GDM1 (cell line): ENCODE measurements around the gene KAZN.

Experiments
- DNase-seq: peaks from one replicate; lab custom pipeline; 2025; lab: John Stamatoyannopoulos, UW

KAZN gene

DNA sequence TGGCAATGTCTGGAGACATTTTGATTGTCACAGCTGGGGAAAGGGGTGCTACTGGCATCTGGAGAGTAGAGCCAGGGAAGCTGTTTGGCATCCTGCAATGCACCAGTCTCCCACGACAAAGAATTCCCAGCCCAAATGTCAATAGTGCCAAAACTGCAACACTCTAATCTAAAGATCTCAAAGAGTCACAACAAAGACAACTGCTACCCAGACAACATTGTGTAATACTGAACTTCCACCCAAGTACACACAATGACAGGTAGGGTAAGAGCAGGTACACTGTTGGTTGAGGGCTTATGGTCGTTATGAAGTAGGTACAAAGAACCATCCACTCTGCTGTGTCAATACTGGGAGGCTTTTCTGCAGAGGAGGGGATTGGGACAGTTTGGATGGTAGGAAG is 546.8 kb downstream of the KAZN start:
- no peak for DNase-seq

- DNase-seq, result no peak
Observed at GRCh38 chr1:15146142-15146680, 547.7 kb downstream of the KAZN start.

- peak; percentile 11 for DNase-seq
Observed at GRCh38 chr1:15146971-15147376, 548.5 kb downstream of the KAZN start.

- DNase-seq, result no peak
Observed at GRCh38 chr1:15148004-15148403, 549.5 kb downstream of the KAZN start.

DNA sequence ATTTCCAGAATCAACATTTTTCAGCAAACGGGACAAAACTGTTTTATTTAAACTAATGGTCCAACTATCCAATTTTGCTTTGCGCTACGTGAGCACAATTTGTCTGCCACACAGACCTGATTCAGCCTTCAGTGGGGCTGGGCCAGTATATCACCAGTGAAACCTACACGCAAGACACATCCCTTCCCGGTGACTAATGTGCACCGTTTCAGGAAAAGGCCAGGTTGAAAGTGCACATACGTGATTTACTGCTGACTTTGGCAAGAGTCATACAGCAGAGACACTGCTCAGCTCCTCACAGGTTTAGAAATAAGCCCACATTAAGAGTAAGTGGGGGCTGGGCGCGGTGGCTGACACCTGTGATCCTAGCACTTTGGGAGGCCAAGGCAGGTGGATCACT is 550.0 kb downstream of the KAZN start:
- no peak for DNase-seq

DNA sequence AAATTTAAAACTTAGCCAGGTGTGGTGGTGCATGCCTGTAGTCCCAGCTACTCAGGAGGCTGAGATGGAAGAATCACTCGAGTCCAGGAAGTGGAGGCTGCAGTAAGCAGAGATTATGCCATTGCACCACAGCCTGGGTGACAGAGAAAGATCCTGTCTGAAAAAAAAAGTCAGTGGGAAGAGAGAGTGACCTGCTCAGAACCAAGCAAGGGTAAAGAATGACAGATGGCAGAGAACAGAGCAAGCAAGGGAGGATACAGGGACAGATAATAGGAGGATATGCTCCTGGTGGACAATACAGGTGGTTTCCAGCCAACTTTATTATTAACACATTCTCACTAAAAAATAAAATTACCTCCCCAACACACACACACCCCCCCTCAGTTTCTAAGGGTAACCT is 550.5 kb downstream of the KAZN start:
- no peak for DNase-seq

DNA sequence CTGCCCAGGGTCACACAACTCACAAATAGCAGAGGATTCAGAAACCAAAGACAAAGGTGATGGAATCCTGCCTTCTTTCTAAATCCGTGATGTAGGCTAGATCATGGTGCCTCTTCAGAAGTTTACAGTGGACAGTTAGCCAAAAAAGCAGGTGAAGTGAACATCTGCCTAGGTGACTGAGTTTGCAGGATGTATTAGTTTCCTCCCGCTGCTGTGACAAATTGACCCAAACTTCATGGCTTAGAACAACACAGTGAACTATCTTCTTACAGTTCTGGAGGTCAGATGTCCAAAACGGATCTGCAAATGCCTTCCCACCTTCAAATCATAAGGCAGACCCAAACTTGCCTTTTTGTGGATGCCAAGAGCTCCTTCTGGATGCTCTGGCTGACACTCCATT is 551.9 kb downstream of the KAZN start:
- DNase-seq, result no peak

GRCh38 chr1:15151377-15151806 is 552.9 kb downstream of the KAZN start:
- DNase-seq, result no peak

DNA sequence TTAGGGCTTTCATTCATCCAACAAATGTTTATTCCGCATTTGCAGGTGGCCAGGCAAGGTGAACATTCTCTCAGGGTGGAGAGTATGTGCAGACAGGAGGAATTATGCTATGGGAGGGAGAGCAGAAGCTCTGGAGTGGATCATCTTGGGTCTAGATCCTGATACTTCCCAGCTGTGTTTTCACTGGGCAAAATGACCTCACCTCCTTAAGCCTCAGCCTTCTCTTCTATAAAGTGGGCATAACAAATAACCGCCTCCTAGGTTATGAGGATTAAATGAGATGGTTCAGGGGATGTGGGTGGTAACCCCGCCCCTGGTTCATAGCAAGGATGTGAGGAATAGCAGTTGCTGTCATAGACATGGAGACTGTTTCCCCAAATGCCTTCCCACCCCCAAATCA is 553.4 kb downstream of the KAZN start:
- no peak for DNase-seq

DNA sequence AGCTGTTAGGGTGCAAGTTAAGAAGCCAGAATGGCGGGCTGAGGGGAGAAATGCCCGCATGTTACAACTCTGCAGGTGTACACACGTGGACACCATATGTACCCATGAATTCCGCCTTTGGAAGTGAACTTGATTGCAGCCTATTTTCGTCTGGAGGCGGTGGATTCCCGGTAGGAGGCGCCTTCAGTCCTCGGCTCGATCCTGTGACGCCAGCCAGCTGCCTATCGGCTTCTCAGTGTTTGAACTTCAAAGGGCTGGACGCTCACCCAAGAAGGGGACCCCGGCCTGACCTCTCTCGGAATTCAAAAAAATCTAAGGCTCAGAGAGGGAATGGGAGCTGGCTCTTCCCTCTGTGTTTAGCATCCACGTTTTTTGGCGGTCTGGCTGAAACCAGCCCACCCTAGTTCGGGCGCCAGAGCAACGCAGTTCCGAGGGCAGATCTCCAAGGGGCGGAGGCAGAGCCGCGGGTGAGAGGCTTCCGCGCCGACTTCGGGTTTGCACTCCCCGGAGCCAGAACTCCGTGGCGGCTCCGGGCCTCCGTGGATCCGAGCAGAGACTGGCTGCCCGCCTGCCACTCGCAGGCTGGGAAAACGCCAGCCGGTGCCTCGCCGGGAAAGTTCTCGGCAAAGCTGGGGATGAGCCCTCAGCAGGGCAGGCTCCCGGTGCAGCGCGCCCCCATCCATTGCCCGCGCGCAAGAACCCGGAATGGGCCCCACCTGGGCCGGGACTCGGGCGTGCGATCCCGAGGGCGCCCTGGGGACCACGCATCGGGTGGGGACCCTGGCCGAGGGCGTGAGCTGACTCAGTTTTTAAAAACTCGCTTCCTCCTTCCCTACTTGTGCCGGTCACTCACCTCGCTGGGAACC is 554.1 kb downstream of the KAZN start:
- peak; percentile 32 for DNase-seq

- DNase-seq, result peak; percentile 69
Observed at GRCh38 chr1:15153184-15153841, 554.8 kb downstream of the KAZN start, which contains the start of gene TMEM51. TMEM51 (plus strand) TSS chr1:15153747; CDS start chr1:15215088, 61,341 bp downstream.

DNA sequence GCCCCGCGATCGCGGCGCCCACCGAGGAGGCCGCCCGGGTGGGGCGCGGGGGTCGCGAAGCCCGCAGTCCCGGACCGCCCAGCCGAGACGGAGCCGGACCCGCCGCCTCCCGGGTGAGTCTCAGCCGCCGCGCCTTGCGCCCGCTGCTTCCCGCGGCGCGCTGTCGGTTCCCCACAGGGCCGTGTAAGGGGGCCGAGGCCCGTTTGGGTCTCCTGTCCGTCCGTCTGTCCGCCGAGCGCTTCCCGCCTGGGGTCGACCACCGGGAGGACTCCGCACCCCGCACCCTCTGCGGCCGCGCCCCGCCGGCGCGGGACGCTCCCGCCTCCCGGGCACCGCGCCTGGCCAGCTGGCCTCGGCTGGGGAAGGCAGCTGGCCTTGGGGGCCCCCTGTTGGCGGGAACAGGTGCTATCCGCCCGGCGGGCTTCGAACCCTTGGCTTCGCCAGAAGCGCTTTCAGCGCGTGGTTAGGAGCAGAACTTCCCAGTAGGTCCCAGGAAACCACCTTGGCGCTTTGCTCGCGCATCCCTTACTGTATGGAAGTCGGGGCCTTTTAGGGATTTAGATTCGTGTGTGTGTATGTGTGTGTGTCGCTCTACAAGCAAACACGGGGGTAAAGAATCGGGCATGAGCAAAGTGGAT is 555.5 kb downstream of the KAZN start:
- peak; percentile 37 for DNase-seq

DNA sequence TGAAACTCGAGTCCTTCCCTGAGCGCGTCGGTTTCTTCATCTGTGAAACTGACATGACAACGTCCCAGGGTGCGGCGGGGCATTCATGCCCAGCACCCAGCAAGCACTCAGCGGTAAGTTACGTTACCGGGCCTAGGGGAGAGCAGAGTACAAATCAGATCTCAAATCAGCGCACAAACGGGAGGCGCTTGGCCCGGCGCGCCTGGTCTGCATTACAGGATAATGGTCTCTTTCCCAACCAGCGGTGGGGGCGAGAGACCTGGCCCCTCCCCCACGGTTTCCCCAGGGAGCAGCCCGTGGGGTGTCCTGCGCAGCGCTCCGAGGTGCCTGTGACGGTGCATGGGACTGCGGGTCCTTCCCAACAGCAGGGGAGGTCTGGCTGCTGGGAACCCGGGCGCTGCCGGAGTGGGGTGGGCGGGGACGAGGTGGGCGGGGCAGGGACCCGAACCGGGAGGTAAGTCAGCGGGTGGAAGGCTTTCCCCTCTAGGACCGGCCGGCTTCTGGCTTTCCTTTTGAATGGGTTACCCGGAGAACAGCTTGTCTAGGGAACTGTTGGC is 556.1 kb downstream of the KAZN start:
- DNase-seq, result no peak

DNA sequence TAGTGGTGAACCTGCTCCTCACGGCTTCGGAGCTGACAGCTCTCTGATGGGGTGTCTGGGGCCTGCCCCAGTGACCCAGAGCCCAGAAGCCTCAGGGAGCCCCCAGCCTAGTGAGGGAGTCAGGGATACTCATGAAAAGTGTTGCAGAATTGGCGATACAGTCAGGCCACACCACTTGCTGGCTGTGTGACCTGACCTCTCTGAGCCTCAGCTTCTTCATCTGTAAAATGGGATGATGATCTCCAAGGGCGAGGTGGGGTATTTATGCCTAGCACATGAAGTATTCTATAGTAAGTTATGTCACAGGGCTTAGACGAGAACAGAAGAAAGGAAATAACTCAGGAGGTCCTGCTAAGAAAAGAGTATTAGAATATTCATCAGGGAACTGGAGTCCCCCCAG is 556.7 kb downstream of the KAZN start:
- DNase-seq, result no peak

DNA sequence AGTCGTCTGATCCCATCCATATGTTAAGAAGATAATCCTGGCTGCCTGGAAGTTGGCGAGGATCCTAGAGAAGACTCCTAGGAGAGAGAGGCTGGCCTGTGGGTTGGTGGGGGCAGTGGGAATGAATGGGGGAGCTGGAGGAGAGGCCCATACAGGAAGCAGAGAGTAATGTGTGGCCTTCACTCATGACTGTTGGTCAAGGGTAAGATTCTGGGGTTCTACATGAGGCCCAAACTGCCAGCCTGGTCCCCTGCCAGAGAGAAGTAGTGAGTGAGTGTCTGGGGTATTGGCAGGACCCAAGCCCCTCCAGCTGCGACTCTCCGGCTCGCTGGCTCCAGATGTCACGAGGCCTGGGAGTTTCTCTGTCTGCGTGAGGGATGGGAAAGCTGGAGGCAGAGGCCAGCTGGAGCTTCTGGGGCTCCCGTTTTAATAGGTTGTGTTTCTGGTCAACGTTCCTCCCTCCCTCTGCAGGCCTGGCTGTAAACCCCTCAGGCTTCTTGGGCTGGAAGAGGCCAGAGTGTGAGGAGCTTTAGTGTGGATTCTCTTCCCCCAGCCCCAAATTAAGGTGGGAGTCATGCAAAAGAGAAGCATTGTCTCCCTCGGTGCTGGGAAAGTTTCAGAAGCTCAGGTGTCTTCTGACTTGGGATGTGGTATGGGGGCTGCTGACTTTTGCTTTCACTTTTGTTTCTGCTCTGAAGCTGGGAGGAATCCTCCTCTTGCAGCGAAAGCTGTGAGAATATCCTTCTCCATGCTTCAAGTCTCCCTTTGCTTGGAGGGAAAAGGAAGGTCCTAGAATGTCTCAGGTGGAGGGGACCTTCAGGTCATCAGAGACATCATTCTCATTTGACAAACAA is 557.6 kb downstream of the KAZN start:
- no peak for DNase-seq

DNA sequence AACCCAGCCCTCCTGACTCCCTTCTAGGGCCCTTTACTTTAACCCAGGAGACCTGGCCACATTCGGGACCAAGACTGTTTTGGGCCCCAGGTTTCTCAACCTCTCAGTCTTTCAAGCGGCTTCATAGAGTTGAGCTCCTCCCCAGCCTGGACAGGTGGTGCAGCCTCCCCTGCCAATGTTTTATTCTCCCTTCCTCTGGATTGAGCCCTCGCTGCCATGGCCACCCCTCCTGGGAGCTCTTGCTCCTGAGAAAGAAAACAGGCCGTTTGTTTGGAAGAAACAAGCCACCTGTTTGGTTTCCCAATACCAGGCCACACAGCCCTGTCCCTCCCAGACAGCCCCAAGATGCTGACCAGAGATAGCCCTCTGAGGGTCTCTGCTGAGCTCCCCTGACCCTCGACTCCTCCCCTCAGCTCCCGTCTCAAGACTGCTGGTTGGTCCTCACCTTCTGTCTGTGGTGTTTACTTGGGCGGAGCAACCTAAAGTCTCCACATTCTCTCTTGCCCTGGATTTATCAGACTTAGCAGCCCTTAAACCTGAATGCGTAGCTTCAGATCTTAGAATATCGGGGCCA is 558.4 kb downstream of the KAZN start:
- DNase-seq, result no peak

DNA sequence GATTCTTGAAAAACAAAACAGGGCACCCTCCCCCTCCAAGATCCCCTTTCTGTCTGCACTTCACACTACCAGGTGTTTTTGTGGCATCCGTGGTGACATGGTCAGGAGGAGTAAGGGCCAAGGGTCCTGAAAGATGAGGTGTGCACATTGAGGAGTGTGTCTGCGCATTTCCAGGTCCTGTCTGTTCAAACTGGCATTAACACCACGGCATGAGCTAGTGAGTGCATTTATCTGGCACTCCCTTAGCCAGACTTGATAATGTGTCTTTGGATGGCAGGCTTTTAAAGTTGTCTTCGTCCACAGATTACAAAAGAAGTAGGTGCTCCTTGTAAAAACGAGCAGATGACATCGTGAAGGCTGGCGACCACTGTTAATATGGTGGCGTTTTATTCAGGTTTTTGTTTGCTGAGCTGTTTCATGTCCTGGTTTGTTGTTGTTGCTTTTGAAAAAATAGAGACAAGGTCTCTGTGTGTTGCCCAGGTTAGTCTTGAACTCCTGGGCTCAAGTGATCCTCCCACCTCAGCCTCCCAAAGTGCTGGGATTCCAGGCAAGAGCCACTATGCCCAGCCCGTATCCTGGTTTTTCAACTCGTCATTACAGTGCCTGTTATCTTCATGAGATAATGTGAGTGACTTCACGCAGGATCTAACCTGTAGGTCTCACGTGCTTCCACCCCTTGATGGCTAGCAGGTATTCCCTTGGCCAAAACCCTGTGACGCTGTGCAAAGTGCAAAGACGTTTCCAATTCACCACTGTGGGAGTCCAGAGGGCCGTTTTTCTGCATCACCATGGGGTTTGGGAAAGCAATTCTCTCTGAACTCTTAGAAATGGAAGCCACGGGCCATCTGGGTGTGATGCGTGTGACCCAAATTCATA is 559.3 kb downstream of the KAZN start:
- no peak for DNase-seq

DNA sequence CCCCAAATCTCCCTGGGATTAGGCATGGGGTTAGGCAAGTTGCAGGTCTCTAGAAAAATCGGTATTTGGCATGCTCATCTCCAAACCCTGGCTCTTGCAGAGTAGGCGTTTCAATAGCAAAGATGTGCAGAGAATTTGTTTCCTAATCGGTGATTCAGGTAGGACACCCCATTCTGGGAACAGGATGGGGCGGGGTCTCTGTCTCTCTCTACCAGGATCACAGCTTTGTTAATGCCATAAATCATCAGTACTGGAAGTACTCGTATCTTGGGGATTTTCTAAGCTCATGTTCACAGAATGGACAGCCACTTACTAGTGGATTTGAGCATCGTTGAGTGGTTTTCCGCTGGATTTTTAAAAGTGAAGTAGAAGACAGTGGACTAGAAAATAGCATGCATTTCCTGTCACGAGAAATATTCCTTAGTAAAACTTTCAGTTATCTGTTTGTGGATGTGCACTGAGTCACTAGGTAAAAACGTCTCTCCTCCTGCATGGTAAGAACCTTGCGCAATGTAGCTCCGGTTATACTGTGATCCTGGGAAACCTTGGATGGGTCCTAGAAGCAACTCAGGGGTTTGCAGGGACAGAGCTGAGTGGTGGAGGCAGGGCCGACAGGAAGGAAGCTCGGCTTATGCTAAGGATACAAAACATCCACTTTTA is 560.2 kb downstream of the KAZN start:
- DNase-seq, result no peak

DNA sequence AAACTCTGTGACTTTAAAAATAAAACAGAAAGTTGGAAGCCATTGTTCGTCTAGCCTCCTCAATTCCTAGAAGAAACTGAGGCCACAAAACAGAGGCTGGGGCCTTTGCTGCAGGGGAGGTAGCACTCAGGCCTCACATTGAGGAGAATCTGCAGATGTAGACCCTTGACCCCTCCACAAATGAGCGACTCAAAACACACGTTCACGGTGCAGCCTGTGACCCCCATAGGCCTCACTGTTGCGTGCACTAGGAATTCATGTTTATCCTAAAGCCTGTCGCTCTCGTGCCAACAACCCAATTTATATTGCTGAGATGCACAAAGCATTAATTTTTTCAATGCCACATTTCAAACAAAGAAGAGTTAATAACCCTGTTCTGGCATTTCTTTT is 560.7 kb downstream of the KAZN start:
- no peak for DNase-seq
